Smooth muscle cell (in vitro differentiated cells): Measurements from ENCODE around the gene MPHOSPH8. TPM values are rescaled to one million over a fixed set of nuclear protein-coding genes. Genes with fewer than 3 reads are reported as not detected.

Experiments used
- DNase-seq: peaks from one replicate; lab custom pipeline; 2025; ENCODE audit not compliant: unreplicated experiment; lab: John Stamatoyannopoulos, UW
- H2AFZ ChIP-seq: fragments of 200-600 bp; sonication (generic); 2 replicates; pipeline ENCODE4 v1.6.0; 2016; ENCODE audit warnings: antibody characterized with exemption, low read depth, mild to moderate bottlenecking
- H3F3A ChIP-seq: fragments of 200-600 bp; sonication (generic); 2 replicates; pipeline ENCODE4 v1.6.0; 2017; ENCODE audit warnings: antibody characterized with exemption, low read depth
- H3K27ac ChIP-seq: fragments of 200-600 bp; sonication (generic); 2 replicates; pipeline ENCODE4 v1.5.1; 2016; ENCODE audit warnings: low read depth, mild to moderate bottlenecking
- H3K27me3 ChIP-seq: fragments of 200-600 bp; sonication (generic); 2 replicates; pipeline ENCODE4 v1.6.1; 2016; ENCODE audit warnings: low read depth, mild to moderate bottlenecking
- H3K36me3 ChIP-seq: fragments of 200-600 bp; sonication (generic); 2 replicates; pipeline ENCODE4 v1.5.1; 2016; ENCODE audit warnings: low read depth
- H3K4me1 ChIP-seq: fragments of 200-600 bp; sonication (generic); 2 replicates; pipeline ENCODE4 v1.5.1; 2016; ENCODE audit warnings: low read depth
- H3K4me2 ChIP-seq: fragments of 200-600 bp; sonication (generic); 2 replicates; pipeline ENCODE4 v1.6.0; 2016; ENCODE audit warnings: mild to moderate bottlenecking
- H3K4me3 ChIP-seq: fragments of 200-600 bp; sonication (generic); 2 replicates; pipeline ENCODE4 v1.5.1; 2016; ENCODE audit warnings: mild to moderate bottlenecking
- H3K79me2 ChIP-seq: fragments of 200-600 bp; sonication (generic); 2 replicates; pipeline ENCODE4 v1.6.0; 2016; ENCODE audit warnings: low read depth, mild to moderate bottlenecking
- H3K9ac ChIP-seq: fragments of 200-600 bp; sonication (generic); 2 replicates; pipeline ENCODE4 v1.6.0; 2016; ENCODE audit warnings: low read depth
- H3K9me3 ChIP-seq: fragments of 200-600 bp; sonication (generic); replicated peaks from 2 replicates; pipeline ENCODE4 v1.5.1; 2016; ENCODE audit warnings: low read depth
- H4K20me1 ChIP-seq: fragments of 200-600 bp; sonication (generic); 2 replicates; pipeline ENCODE4 v1.6.0; 2016; ENCODE audit warnings: low read depth
- CTCF ChIP-seq: fragments of 200-600 bp; sonication (generic); IDR thresholded peaks from 2 replicates; pipeline ENCODE4 v1.5.1; 2017; ENCODE audit warnings: borderline replicate concordance, mild to moderate bottlenecking, antibody characterized with exemption; ENCODE audit not compliant: insufficient read depth, poor library complexity, severe bottlenecking
- WGBS: methylation state at CpG from one replicate; pipeline ENCODE4 v1.1.7; 2016; ENCODE audit warnings: low lambda C conversion rate; 5-methylcytosine and 5-hydroxymethylcytosine counted together
- polyA plus RNA-seq: library from polyadenylated mRNA; unstranded; fragments of >200 nt; fragmentation: Nextera tagmentation; extraction: Ambion mirVana; gene quantifications from 2 replicates; pipeline ENCODE4 v1.2.1, GENCODE V29; 2016
- total RNA-seq: library from RNA; depleted of rRNA; stranded (reverse); fragments of >200 nt; gene quantifications from 2 replicates; pipeline ENCODE4 v1.2.3, GENCODE V29; 2014

The MPHOSPH8 gene
- total and polyA plus RNA-seq, 2 experiments from 2014 or later: 8.1 to 9.4 TPM

GRCh38 chr13:19713186-19713965 lies 79.9 kb downstream of the MPHOSPH8 start:
- H3K79me2 ChIP-seq: peaks cover 22% of the 10 kb centered on the region
- H3K4me3 ChIP-seq: no peak overlapping the region
- H3F3A ChIP-seq: no peaks in the 10 kb centered on the region
- WGBS: 57% methylated on average over 10 of the region's 10 CpGs
- H2AFZ ChIP-seq: no peak overlapping the region
- peaks cover 6% of the 10 kb centered on the region for H3K36me3 ChIP-seq
- H3K9ac ChIP-seq: no peak overlapping the region
- DNase-seq: no peak
- peak overlapping the region; percentile 6 for H3K4me2 ChIP-seq
- H3K9me3 ChIP-seq: no peaks in the 10 kb centered on the region
- peaks cover 4% of the 10 kb centered on the region for H3K4me1 ChIP-seq
- H3K27ac ChIP-seq: peak overlapping the region; percentile 59
- TF ChIP-seq CTCF: no peak
- no peaks in the 10 kb centered on the region for H3K27me3 ChIP-seq
- H4K20me1 ChIP-seq: peaks cover 5% of the 10 kb centered on the region

GRCh38 chr13:19720039-19720438 lies 86.6 kb downstream of the MPHOSPH8 start:
- Histone ChIP-seq H3K4me1 (no peaks in the 10 kb centered on the region), H2AFZ (no peak overlapping the region), H3K27me3 (no peaks in the 10 kb centered on the region), H3K9me3 (no peaks in the 10 kb centered on the region), H3K4me2 (no peak overlapping the region), H3K27ac (no peak overlapping the region), H3K36me3 (peaks cover 6% of the 10 kb centered on the region), H3K79me2 (peaks cover 29% of the 10 kb centered on the region), H3F3A (no peaks in the 10 kb centered on the region), H3K9ac (no peak overlapping the region), H3K4me3 (no peak overlapping the region), H4K20me1 (peaks cover 23% of the 10 kb centered on the region)
- 94% methylated on average over 2 of the region's 2 CpGs for WGBS
- TF ChIP-seq CTCF: no peak
- no peak for DNase-seq

Other genes starting within 250 kb of the MPHOSPH8 start
- not detected in 2 replicates for gene TPTE2, start 72.1 kb upstream of the MPHOSPH8 start, total RNA-seq
- 0.10 TPM in 1 of 2 replicates, not detected in the other for gene TPTE2, start 72.1 kb upstream of the MPHOSPH8 start, polyA plus RNA-seq
- 22.8 and 26.7 TPM in 2 replicates for gene PSPC1, start 149.3 kb downstream of the MPHOSPH8 start, total RNA-seq
- 7.9 and 11.3 TPM in 2 replicates for gene PSPC1, start 149.3 kb downstream of the MPHOSPH8 start, polyA plus RNA-seq
- gene ZMYM5, start 230.0 kb downstream of the MPHOSPH8 start, total RNA-seq: 20.9 and 21.0 TPM in 2 replicates
- 14.1 and 17.3 TPM in 2 replicates for gene ZMYM5, start 230.0 kb downstream of the MPHOSPH8 start, polyA plus RNA-seq